Fibroblast of pulmonary artery (primary cell): Measurements from ENCODE around the gene FSTL3.
A peak's percentile ranks its signal among the peaks of the same experiment; 100 is the strongest.

Source experiments
- DNase-seq: peaks from one replicate; pipeline ENCODE4 v3.0.0-alpha.2; 2010; ENCODE audit warnings: low read depth
- H3K4me3 ChIP-seq: replicated peaks from 2 replicates; pipeline ENCODE4 v1.5.1; 2011; ENCODE audit warnings: low read depth, mild to moderate bottlenecking, control low read depth, low read length, moderate library complexity
- TF ChIP-seq, protein P1 (sequence below): IDR thresholded peaks from 2 replicates; pipeline ENCODE4 v1.5.1; 2011; ENCODE audit warnings: mild to moderate bottlenecking, control low read depth, low read length, inconsistent platforms; ENCODE audit errors: missing control alignments

Gene FSTL3

DNA sequence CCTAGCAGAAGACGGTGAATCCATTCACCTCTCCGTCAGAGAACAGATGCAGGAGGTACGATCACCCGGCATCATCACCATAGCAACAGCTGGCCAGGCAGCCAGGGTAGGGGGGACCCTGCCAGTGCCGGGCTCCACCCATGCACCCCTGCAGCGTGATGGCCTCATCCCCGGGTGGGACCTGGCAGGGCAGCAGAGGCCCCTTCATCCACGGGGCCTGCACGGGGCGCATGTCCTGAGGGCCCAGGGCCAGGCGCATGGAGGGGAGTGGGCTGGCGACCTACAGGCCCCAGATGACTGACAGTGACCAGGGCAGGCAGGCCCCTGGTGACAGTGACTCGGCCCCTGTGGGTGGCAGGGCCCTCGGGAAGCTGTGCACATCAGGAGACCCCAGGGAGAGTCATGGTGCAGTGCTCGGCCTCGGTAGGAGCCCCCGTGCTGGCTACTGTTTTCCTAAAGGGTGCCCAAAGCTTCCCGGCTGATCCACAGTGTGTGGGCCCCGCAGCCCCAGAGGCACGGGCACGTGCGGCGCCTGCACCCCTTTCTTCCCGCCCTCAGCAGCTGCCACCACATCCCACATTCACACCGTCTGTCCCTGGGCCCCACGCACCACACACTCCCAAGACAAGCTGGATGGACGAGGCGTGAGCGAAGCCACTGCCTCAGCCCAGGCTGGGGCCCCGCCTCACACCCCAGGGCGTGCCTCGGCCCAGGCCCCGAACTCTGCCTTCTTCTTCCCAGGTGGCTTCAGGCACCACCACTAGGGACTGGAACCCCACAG is 17.9 kb upstream of the FSTL3 start:
- DNase-seq = no peak
- no peak overlapping the region for H3K4me3 ChIP-seq
- TF ChIP-seq, protein P1, sequence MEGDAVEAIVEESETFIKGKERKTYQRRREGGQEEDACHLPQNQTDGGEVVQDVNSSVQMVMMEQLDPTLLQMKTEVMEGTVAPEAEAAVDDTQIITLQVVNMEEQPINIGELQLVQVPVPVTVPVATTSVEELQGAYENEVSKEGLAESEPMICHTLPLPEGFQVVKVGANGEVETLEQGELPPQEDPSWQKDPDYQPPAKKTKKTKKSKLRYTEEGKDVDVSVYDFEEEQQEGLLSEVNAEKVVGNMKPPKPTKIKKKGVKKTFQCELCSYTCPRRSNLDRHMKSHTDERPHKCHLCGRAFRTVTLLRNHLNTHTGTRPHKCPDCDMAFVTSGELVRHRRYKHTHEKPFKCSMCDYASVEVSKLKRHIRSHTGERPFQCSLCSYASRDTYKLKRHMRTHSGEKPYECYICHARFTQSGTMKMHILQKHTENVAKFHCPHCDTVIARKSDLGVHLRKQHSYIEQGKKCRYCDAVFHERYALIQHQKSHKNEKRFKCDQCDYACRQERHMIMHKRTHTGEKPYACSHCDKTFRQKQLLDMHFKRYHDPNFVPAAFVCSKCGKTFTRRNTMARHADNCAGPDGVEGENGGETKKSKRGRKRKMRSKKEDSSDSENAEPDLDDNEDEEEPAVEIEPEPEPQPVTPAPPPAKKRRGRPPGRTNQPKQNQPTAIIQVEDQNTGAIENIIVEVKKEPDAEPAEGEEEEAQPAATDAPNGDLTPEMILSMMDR = no peak

DNA sequence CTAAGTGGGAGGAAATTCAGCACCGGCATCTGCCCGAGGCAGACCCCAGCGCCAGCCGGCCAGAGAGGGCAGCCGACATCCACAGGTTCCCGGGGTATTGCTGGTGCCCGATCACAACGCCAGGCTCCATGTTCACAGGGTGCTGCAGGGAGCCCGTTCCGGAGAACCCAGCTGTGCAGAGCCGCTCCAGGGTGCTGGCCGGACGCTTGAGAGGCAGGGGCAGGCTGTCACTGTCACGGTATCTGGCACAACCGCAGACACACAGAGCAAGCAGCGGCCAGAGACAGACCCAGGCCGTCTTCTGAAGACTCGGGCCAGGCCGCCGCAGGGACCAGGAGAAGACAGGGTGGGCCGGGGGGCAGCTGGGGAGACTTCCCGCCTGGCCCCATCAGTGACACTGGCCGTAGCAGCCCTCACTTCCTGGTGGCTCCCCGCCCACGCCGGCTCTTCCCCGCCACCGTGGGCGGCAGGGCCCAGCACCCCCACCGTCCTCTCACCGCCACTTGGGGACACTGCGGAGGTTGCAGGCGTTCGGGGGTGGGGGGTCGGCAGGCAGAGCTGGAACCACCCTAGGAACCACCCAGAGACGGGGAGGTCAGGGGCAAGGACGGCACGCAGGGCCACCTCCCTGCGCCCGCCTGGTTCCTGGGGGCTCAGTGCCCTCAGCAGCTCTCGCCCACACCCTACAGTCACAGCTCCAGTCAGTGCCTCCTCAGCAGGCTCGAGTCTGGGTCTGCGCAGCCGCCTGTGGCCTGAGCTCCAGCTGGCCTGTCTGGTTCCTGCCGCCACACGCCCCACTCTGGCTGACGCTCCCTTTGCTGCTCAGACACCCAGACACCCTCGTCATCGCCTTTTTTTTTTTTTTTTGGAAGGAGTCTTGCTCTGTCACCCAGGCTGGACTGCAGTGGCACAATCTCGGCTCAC is 17.0 kb upstream of the FSTL3 start:
- no peak overlapping the region for H3K4me3 ChIP-seq
- no peak for DNase-seq
- TF ChIP-seq, protein P1 = no peak

DNA sequence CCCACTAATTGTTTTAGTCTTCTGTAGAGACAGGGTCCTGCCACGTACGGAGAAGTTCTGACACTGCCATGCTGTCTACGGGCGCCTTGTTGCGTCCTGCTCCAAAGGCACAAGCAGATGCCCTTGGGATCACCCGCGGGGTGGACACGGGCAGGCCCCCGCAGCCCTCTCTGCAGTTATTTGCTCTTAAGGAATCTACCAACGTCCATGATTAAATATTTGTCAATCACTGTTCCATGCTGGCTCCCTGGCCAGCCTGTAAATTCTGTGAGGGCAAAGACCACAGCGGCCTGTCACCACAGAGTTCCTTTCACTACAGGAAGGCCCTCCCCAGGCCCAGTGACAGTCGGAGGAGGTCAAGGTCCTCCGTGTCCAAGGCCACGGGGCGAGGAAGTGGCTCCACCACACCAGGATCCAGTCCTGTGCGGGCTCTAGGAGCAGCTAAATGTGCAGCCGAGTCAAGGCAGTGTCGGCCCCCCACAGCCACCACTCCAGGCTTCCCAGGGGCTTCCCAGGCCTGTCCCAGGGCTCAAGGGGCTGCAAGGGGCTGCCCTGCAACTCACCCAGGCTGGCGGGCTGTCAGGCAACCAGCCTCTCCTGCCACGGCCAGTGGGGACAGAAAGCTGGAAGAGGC is 15.3 kb upstream of the FSTL3 start:
- TF ChIP-seq, protein P1 = no peak
- DNase-seq = no peak
- peak overlapping the region; percentile 77 for H3K4me3 ChIP-seq

DNA sequence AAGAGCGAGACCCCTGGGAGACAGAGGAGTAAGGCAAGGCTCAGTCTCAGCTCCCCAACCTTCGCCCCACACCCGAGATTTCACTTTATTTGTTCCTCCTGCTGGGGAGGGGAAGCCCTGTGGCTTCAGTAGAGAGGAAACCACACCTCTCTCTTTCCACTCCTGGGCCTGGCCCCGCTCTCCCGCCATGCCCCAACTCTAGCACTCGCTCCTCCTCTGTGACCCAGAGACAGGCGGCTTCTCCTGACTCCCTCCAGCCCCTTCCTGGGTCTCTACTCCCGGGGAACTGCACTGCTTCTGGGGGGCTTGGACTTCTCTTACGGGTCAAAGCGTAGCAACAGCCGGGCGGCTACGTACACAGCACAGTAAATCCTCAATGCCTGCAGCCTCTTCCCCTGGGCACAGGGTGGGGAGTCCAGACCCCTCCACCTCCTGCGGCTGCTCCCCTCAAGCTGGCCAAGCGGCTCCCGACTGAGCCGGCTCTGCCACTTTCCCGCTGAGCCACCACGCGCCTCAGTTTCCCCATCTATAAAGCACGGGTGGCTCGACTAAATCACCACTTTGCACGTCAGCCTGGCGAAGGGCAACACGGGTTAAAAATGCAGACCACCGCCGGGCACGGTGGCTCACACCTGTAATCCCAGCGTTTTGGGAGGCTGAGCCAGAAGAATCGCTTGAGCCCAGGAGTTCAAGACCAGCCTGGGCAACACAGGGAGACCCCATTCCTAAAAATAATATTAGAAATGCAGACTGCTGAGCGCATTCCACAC is 14.6 kb upstream of the FSTL3 start:
- peak overlapping the region; percentile 77 for H3K4me3 ChIP-seq
- TF ChIP-seq, protein P1 = no peak
- DNase-seq = no peak

DNA sequence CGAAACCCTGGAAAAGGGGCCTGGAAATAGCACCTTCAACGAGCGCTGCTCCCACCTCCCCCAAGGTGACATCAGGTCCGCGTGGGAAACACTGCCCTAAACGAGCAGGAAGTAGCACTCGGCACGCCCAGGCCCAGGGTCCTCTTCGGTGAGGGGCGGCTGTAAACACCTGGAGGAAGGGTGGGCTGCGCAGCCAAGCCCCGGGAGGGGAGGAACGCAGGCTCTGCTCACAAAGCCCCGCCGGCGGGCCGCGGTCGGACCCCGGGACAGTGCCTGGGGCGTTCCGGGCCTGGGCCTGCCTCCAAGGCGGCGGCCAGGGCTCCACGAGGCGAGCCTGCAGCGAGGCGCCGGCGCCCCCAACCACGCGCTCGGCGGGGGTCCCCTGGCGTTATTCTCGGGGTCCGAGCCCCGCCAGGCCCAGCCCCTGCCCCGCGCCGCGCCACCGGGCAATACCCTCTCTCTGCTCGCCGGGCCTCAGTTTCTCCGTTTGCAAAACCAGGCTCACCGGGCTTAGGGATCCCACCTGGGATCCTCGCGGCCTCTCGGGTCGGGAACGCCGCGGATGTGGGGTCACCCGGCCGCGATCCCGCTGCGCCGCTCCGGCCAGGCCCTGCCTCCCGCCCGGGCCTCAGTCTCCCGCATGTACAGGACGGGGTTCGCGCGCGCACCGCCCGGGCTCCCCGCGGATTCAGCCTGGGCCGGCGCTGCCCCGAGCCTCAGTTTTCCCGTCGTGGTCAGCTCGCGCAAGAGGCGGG is 13.8 kb upstream of the FSTL3 start:
- peak overlapping the region; percentile 77 for H3K4me3 ChIP-seq
- TF ChIP-seq, protein P1 = no peak
- DNase-seq = peak; percentile 28
